K562 (cell line): Measurements from ENCODE around the gene USP43.

Source experiments
- GATAD2A ChIP-seq: fragments of 450-650 bp; IDR thresholded peaks from 2 replicates; pipeline ENCODE4 v1.6.1; 2017
- HNRNPL ChIP-seq: fragments of 200-400 bp; formaldehyde crosslinking; IDR thresholded peaks from 2 replicates; pipeline ENCODE4 v1.6.1; 2017; ENCODE audit warnings: low read depth, mild to moderate bottlenecking, low read length
- SP1 ChIP-seq: sonication (generic); formaldehyde crosslinking; IDR thresholded peaks from 2 replicates; pipeline ENCODE4 v1.8.1; 2022; ENCODE audit warnings: mild to moderate bottlenecking, missing genetic modification reagents
- ZNF699 ChIP-seq: fragments of 250-450 bp; sonication (Bioruptor Pico); IDR thresholded peaks from 2 replicates; pipeline ENCODE4 v1.8.0; 2021; ENCODE audit warnings: mild to moderate bottlenecking, moderate library complexity; ENCODE audit not compliant: insufficient replicate concordance

DNA sequence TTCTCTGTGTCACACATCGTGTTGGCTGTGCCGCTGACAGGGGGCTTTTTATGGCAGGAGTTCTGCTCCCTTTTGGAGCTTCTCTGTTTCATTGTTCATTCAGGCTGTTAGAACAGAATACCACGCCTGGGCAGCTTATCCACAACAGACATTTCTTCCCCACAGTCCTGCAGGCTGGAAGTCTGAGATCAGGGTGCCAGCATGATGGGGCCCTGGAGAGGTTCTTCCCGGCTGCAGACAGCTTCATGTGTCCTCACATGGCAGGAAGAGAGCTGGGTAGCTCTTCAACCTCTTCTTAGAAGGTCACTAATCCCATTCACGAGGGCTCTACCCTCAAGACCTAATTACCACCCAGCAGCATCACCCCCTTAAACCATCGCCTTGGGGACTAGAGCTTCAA lies 81.0 kb downstream of the USP43 start:
- no peak for TF ChIP-seq HNRNPL
- TF ChIP-seq ZNF699 (CRISPR knock-in tag), result no peak
- no peak for TF ChIP-seq GATAD2A
- TF ChIP-seq SP1 (CRISPR knock-in tag), result no peak
